ACC112 (cell line): ENCODE results near the gene CRAMP1.

Experiments
- H2AFZ ChIP-seq: fragments of 200-600 bp; sonication (generic); one replicate; pipeline ENCODE4 v1.6.0; 2017; ENCODE audit warnings: antibody characterized with exemption, low read length; ENCODE audit not compliant: unreplicated experiment
- H3K27ac ChIP-seq: fragments of 200-600 bp; sonication (generic); 2 replicates; pipeline ENCODE4 v1.5.1; 2014; ENCODE audit warnings: low read depth, mild to moderate bottlenecking, antibody characterized with exemption, low read length, moderate library complexity
- H3K27me3 ChIP-seq: fragments of 200-600 bp; sonication (generic); 2 replicates; pipeline ENCODE4 v1.6.1; 2014; ENCODE audit warnings: mild to moderate bottlenecking, antibody characterized with exemption, low read length, moderate library complexity, mixed read lengths; ENCODE audit not compliant: insufficient read depth
- H3K36me3 ChIP-seq: fragments of 200-600 bp; sonication (generic); 2 replicates; pipeline ENCODE4 v1.6.1; 2016; ENCODE audit warnings: mild to moderate bottlenecking, antibody characterized with exemption, low read length, moderate library complexity, mixed read lengths; ENCODE audit not compliant: insufficient read depth
- H3K4me1 ChIP-seq: fragments of 200-600 bp; sonication (generic); one replicate; pipeline ENCODE4 v1.6.1; 2016; ENCODE audit warnings: low read length, mixed read lengths; ENCODE audit not compliant: insufficient read depth, unreplicated experiment, control insufficient read depth
- H3K4me3 ChIP-seq: fragments of 200-600 bp; sonication (generic); 2 replicates; pipeline ENCODE4 v1.5.1; 2014; ENCODE audit warnings: mild to moderate bottlenecking, low read depth, low read length
- H3K79me2 ChIP-seq: fragments of 200-600 bp; sonication (generic); one replicate; pipeline ENCODE4 v1.6.0; 2016; ENCODE audit warnings: low read length; ENCODE audit not compliant: control insufficient read depth, unreplicated experiment, insufficient read depth

CRAMP1 gene

DNA sequence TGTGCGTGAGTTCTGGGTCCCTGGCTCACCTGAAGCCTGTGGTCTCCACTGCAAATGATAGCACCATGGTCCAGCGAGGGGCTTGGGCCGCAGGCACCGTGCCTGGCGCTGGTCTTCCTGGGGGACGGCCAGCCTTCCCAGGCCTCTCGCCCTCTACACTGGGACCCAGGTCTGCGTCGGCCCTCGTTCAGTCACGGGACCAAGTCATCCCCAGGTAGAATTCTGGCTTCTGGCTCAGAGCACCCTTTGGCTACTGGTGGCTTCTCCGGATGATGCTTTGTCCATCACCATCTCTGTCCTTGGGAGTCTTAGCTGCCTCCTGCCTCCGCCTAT is 20.4 kb downstream of the CRAMP1 start:
- Histone ChIP-seq H3K27ac (no peak overlapping the region), H3K27me3 (no peaks in the 10 kb centered on the region), H3K36me3 (peaks cover 16% of the 10 kb centered on the region), H3K4me3 (no peak overlapping the region), H3K4me1 (no peaks in the 10 kb centered on the region), H2AFZ (no peak overlapping the region), H3K79me2 (peaks cover 43% of the 10 kb centered on the region)

DNA sequence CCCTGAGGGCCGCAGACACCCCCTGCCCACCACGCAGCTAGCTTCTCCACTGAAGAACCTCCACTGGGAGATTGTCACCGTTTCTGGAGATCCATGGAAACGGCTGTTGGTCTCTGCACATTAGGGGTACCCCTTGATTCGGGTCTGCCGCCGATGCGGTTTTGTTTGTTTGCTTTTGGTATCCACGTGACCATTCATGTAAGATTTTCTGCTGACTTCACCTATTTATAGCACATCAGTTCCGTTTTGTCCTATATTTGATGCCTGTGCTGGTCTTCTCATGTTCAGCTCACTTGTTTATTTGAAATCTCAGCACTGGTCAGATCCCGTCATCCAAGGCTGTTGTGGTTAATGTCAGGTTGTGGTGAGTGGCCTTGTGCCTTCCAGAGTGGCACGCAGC is 21.1 kb downstream of the CRAMP1 start:
- Histone ChIP-seq H3K27ac (no peak overlapping the region), H3K4me1 (no peaks in the 10 kb centered on the region), H3K27me3 (no peaks in the 10 kb centered on the region), H2AFZ (no peak overlapping the region), H3K36me3 (peaks cover 16% of the 10 kb centered on the region), H3K4me3 (no peak overlapping the region), H3K79me2 (peaks cover 36% of the 10 kb centered on the region)

DNA sequence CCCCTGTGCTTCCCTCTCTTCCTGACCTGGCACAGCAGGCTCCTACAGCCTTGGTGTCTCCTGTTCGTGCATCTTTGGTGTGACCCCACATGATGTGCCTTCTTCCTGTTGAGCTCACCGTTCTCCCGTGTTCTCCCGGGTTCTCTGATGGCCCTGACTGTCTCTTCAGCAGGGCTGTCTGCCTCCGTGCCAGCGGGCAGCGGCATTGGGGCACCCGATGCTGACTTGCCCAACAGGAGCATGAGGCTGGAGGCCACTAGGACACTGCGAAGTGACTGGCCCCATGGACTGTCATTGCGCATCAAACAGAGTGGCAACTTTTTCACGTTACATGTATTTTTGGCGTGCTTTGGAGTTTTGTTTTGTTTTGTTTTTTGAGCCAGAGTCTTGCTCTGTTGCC is 22.4 kb downstream of the CRAMP1 start:
- H3K4me3 ChIP-seq = no peak overlapping the region
- no peaks in the 10 kb centered on the region for H3K27me3 ChIP-seq
- peaks cover 25% of the 10 kb centered on the region for H3K79me2 ChIP-seq
- H3K27ac ChIP-seq = no peak overlapping the region
- no peaks in the 10 kb centered on the region for H3K4me1 ChIP-seq
- H3K36me3 ChIP-seq = peaks cover 16% of the 10 kb centered on the region
- H2AFZ ChIP-seq = no peak overlapping the region

DNA sequence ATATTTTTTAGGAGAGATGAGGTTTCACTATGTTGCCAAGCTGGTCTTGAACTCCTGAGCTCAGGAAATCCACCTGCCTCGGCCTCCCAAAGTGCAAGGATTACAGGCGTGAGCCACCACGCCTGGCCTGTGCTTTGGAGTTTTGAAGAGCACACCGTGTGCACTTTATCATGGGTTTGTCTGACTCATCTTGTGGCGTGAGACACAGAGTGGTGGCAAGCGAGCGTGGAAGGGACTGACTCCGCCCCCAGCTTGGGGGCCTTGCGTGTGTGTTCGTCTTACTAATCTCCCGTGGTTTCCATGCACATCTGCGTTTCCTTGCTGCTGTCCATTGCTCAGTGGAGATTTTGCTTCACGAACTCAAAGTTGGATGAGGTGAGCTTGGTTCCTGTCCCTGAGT is 22.9 kb downstream of the CRAMP1 start:
- peaks cover 17% of the 10 kb centered on the region for H3K36me3 ChIP-seq
- H2AFZ ChIP-seq = no peak overlapping the region
- peaks cover 19% of the 10 kb centered on the region for H3K79me2 ChIP-seq
- H3K27me3 ChIP-seq = no peaks in the 10 kb centered on the region
- H3K27ac ChIP-seq = no peak overlapping the region
- H3K4me3 ChIP-seq = no peak overlapping the region
- no peaks in the 10 kb centered on the region for H3K4me1 ChIP-seq

DNA sequence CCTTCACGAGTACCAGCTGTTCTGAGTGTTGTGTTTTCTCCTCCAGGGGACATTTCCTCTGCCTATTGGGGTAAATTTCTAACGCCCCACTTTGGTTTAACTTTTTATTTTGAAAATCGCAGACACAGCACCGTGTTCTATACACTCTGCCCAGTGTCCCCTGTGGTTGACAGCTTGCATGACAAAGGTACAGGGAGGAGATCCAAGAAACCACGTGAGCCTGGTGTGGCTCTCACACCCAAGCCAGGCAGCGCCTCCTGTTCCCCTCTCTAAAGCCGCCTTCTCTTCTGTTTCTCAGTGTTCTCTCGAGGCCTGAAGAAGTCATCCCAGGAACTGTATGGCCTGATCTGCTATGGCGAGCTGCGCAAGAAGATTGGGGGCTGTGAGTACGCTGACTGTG is 25.4 kb downstream of the CRAMP1 start:
- no peaks in the 10 kb centered on the region for H3K4me1 ChIP-seq
- H3K79me2 ChIP-seq = peaks cover 11% of the 10 kb centered on the region
- peaks cover 24% of the 10 kb centered on the region; the same call in 1 of the 2 replicates for H3K36me3 ChIP-seq
- H3K4me3 ChIP-seq = no peak overlapping the region
- H3K27me3 ChIP-seq = no peaks in the 10 kb centered on the region
- no peak overlapping the region for H3K27ac ChIP-seq
- no peak overlapping the region for H2AFZ ChIP-seq

DNA sequence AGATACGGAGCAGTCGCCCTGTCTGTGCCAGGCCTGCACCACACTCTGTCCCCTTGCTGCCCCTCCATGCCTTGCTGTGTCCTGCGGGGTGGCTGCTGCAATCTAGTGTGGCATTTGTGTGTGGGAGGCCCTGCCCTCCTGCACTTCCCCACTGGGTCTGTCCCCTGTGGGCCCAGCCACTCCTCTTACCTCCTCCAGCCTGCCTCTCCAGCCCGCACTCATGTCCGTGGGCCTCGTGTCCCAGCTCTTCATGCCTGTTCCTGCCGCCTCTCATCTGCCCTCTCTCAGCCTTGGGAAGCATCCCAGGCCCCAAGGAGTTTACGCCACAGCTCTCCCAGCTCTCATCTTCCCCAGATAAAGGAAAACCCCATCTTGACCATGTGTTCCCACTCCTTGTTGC is 26.6 kb downstream of the CRAMP1 start:
- H3K36me3 ChIP-seq = peaks cover 14% of the 10 kb centered on the region; the same call in 1 of the 2 replicates
- peaks cover 6% of the 10 kb centered on the region for H3K79me2 ChIP-seq
- H2AFZ ChIP-seq = no peak overlapping the region
- no peaks in the 10 kb centered on the region for H3K4me1 ChIP-seq
- no peak overlapping the region for H3K4me3 ChIP-seq
- H3K27me3 ChIP-seq = no peaks in the 10 kb centered on the region
- no peak overlapping the region for H3K27ac ChIP-seq

DNA sequence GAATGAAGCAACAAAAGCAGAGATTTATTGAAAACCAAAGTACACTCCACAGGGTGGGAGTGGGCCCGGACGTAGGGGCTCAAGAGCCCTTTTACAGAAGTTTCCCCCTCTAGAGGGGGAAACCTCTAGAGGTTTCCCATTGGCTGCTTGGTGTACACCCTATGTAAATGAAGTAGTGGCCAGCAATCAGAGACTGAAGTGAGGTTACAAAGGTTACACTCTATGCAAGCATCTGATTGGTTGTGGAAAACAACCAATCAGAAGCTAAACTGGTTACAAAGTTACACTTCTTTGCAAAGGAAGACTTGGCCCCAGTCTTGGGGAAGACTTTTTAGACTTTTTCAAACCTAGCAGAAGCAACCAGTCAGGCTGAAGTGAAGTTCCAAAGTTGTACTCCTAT is 27.1 kb downstream of the CRAMP1 start:
- Histone ChIP-seq H3K4me3 (no peak overlapping the region), H3K79me2 (peaks cover 6% of the 10 kb centered on the region), H3K27me3 (no peaks in the 10 kb centered on the region), H2AFZ (no peak overlapping the region), H3K36me3 (peaks cover 14% of the 10 kb centered on the region; the same call in 1 of the 2 replicates), H3K27ac (no peak overlapping the region), H3K4me1 (no peaks in the 10 kb centered on the region)

DNA sequence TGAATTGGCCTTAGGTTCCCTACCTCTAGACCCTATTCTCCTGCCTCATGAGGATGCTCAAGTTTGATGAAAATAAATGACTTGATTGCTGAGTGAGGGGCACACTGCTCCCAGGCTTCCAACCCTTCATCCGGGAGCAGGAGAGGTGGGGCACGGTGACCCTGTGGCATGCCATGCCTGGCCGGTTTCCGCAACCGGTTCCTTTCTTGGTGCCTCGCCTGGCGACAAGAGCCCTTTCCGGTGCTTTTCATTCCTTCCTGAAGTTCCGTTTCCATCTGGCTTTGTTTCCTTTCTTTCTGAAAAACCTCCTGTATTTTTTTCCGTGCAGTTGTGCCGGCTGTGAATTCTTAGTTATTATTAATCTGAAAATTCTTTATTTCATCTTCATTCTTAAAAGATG is 27.7 kb downstream of the CRAMP1 start:
- H3K27ac ChIP-seq = no peak overlapping the region
- H2AFZ ChIP-seq = no peak overlapping the region
- H3K27me3 ChIP-seq = no peaks in the 10 kb centered on the region
- H3K79me2 ChIP-seq = peaks cover 6% of the 10 kb centered on the region
- H3K4me3 ChIP-seq = no peak overlapping the region
- no peaks in the 10 kb centered on the region for H3K4me1 ChIP-seq
- H3K36me3 ChIP-seq = peaks cover 14% of the 10 kb centered on the region; the same call in 1 of the 2 replicates

DNA sequence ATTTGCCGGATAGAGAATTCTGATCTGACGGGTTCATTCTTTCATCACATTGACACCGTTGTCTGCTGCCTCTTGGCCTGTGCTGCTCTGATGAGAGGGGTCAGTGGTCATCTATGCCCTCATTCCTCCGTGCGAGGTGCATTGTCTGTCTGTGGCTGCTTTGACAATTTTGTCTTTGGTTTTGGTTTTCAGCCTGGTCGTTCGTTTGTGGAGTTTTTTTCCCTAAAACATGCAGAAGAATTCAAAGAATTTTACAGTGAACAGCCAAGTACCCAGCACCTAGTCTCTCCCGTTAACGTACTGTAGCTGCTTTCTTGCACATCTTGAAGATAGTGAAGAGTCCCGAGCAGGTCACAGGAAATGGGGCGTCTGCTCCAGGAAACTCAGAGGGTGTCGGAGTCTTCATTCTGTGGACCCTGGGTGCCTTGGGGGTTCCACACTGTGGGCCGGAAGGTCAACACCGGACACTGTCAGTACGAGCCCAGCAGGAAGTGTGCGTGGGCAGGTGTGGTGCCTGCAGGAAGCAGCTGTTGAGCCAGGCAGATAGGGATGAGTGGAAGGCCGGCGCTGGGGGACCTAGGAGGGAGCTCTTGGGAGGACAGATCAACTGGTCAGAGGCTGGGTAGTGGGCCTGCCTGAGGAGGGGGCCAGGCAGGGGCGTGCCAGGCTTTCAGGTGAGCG is 28.2 kb downstream of the CRAMP1 start:
- Histone ChIP-seq H3K4me3 (no peak overlapping the region), H3K27ac (no peak overlapping the region), H3K27me3 (no peaks in the 10 kb centered on the region), H3K79me2 (peaks cover 1% of the 10 kb centered on the region), H2AFZ (no peak overlapping the region), H3K36me3 (peaks cover 10% of the 10 kb centered on the region; the same call in 1 of the 2 replicates), H3K4me1 (no peaks in the 10 kb centered on the region)

DNA sequence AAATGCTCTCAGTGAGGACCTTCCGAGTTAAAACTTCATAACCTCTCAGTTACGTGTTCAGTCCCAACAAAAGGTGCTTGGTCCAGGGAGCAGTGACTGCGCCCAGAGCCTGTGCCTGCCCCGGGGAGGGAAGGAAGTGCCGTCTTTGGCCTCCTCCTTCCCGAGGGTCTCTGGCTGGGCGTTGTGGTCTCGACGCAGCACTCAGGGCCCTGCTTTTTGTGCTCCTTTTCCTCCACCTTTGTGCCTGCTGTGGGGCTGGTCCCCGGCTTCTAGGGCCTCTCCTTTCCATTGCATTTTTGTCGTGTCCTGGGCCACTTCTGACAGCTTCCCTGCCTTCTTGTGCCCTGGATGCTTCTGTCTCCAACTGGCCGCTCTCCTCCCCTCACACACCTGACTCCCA is 29.1 kb downstream of the CRAMP1 start:
- peaks cover 3% of the 10 kb centered on the region for H3K79me2 ChIP-seq
- H3K4me1 ChIP-seq = peaks cover 5% of the 10 kb centered on the region
- H3K36me3 ChIP-seq = peaks cover 10% of the 10 kb centered on the region; the same call in 1 of the 2 replicates
- H3K27ac ChIP-seq = no peak overlapping the region
- H2AFZ ChIP-seq = no peak overlapping the region
- no peak overlapping the region for H3K4me3 ChIP-seq
- no peaks in the 10 kb centered on the region for H3K27me3 ChIP-seq

DNA sequence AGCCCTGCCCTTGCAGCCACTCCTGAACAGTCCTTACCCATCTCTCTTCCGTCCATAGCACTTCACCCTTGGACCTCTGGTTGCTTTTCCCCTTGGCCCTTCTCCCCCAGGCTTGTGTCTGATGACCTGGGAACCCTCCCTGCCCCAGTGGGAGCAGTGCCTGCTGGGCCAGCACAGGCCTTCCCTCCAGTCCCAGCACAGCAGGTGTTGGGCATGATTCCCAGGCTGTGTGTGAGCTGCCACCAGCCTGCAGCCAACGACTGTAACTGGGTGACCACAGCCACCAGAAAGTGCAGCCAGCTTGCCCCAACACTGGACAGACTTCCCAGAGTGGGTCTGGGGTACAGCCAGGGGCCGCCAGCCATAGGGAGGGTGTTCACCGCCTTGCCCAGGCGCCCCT is 30.0 kb downstream of the CRAMP1 start:
- Histone ChIP-seq H3K4me3 (no peak overlapping the region), H3K79me2 (peaks cover 3% of the 10 kb centered on the region), H3K27ac (no peak overlapping the region), H3K4me1 (peaks cover 6% of the 10 kb centered on the region), H2AFZ (no peak overlapping the region), H3K36me3 (peaks cover 10% of the 10 kb centered on the region; the same call in 1 of the 2 replicates), H3K27me3 (no peaks in the 10 kb centered on the region)
